HuH-7 (cell line): Measurements from ENCODE around the gene EXOC6.
"Not testable (repeated sequence)": the region's sequence is repeated elsewhere in the genome, so short reads cannot be mapped to it uniquely, and the experiment has no call there.

Experiments
- DNase-seq: peaks from one replicate; pipeline ENCODE4 v3.0.0; 2011; ENCODE audit warnings: low spot score

The EXOC6 gene

GRCh38 chr10:93079663-93080349 is 231.5 kb downstream of the EXOC6 start:
- no peak for DNase-seq

GRCh38 chr10:93080350-93081046 is 232.2 kb downstream of the EXOC6 start:
- DNase-seq, result peak; percentile 75

GRCh38 chr10:93081318-93081717 is 233.0 kb downstream of the EXOC6 start:
- no peak for DNase-seq

GRCh38 chr10:93081834-93082233 is 233.5 kb downstream of the EXOC6 start:
- no peak for DNase-seq

GRCh38 chr10:93083743-93084539 is 235.6 kb downstream of the EXOC6 start:
- no peak for DNase-seq

GRCh38 chr10:93085272-93085859 is 237.0 kb downstream of the EXOC6 start:
- no peak for DNase-seq

GRCh38 chr10:93086289-93086688 is 238.0 kb downstream of the EXOC6 start:
- DNase-seq, result no peak

DNA sequence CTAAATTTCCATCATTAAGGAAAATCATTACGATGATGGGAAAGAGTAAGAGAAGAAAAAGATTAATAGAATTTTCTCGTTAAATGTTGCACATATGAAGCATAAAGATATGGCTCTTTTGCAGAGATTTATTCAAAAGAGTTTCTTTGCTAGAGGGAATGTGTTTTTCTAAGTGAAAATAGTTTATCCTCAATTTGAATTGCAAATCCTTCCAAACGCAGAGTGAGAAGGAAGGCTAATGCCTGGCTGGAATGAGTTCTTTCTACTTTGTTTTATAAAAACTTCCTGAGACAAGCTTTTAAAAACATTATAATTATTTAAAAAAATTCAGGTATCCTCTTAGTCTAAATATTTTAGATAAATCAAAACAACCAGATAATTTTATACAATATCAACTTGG is 239.5 kb downstream of the EXOC6 start:
- no peak for DNase-seq

GRCh38 chr10:93088466-93088865 is 240.1 kb downstream of the EXOC6 start:
- DNase-seq, result no peak

DNA sequence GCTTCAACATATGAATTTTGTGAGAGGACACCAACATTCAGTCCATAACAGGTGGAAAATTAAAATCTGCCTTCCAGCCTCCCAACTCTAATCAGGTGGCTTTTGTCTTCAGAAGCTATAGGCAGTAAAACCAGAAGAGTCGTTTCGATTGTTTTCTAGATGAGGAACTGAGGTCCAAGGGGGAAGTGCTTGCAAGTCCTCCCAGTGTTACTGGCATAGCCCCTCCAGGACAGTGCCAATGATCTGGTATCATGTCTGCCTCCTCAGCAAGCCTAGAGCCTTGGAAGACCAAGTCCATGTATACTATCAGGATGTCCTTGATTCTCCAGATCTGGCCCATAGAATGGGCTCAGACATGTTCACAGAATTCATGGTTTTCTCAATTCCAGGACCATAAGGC is 242.3 kb downstream of the EXOC6 start:
- no peak for DNase-seq

GRCh38 chr10:93091960-93092359 is 243.6 kb downstream of the EXOC6 start:
- no peak for DNase-seq

DNA sequence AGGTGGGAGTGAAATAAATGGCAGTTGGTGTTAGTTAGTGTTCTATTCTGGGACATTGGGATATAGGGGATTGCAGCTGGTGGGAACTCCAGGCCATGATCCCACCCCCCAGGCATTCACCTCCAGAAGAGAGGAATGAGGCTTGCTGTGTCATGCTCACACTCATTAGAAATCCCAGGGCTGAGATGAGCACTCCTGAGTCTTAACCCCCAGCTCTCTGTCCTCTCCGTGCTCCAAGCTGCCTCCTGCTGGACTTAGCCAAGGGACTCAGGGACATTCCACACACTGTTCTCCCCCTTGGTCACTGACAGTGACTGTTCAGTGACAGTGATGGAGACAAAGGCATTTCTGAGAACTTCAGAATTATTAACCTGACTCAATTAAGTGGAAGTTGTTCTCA is 246.9 kb downstream of the EXOC6 start:
- DNase-seq, result no peak

DNA sequence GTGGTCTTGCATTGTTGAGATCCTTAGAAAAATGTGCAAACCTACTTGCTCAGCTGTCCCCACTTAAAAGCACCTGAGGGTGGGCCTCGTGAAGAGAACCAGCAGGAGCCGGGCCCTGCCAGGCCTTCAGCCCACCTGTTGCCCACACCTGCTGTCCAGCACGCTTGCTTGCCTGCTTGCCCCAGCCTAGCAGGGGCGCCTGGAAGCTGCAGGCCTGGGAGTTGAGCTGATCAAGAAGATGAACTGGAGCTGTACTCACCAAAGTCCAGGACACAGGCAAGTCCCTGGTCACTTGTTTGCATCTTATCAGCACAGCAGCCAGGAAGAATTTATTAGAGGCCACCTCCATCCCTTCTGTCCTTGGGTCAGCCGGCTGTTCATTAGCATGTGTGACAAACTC is 248.6 kb downstream of the EXOC6 start:
- no peak for DNase-seq

DNA sequence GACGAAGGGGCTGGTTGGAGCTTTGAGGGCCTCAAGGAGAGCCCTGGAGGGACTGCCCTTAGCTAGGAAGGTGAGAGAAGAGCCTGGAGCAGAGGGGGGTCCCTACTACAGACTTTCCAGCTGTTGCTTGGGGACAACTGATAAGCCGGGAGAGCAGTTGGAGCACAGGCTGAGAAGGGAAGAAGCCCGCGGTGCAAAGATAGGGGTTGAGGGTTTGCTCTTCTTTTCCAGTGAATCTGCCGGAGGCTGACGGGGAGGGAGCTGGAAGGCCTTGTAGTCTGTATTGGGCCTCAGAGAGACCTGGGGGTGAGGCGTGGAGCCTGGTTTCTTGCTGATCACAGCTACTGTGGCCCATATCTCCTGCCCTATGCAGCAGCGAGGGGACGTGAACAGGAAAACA is 249.1 kb downstream of the EXOC6 start:
- no peak for DNase-seq

GRCh38 chr10:93098816-93099215 is 250.5 kb downstream of the EXOC6 start:
- DNase-seq, result no peak

GRCh38 chr10:93099670-93100069 is 251.3 kb downstream of the EXOC6 start:
- no peak for DNase-seq

- DNase-seq, result not testable (repeated sequence)
Observed at GRCh38 chr10:93101148-93101547, 252.8 kb downstream of the EXOC6 start.

GRCh38 chr10:93103953-93104352 is 255.6 kb downstream of the EXOC6 start:
- no peak for DNase-seq

- DNase-seq, result peak; percentile 32
Observed at GRCh38 chr10:93106631-93107072, 258.3 kb downstream of the EXOC6 start.
